ENCODE results near the gene BLM.
A peak's percentile ranks its signal among the peaks of the same experiment; 100 is the strongest.

The BLM gene

GRCh38 chr15:90812171-90812957, 95.2 kb downstream of the BLM start:
- TF ChIP-seq CTCF (IDR thresholded peaks at IDR 0.05; ENCODE audit: low read depth, low read length, missing control alignments) = no peak
- H3K4me3 ChIP-seq (ENCODE audit: low read depth, low read length) = no peak overlapping the region
- DNase-seq (ENCODE audit: low read depth) = no peak
- in situ Hi-C loops (cut with HindIII; ENCODE audit: low sequenced_read_pairs) = no loop called here

DNA sequence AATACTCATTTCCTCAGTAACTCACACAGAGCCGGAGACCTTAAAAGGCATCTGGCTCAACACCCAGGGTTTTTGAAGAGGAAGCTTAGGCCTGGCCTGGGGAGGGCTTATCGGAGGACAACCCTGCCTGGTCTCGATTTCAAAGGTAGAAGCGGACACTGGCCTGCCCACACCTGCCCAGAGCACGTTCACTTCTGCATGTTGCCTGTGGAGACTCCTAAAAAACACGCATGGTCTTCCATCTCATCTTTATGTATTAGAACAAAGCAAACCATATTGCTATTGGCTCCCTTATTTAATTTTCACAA, 95.8 kb downstream of the BLM start:
- no peak overlapping the region for H3K4me3 ChIP-seq (ENCODE audit: low read depth, low read length)
- DNase-seq (ENCODE audit: low read depth) = no peak
- in situ Hi-C loops (cut with HindIII; ENCODE audit: low sequenced_read_pairs) = no loop called here
- TF ChIP-seq CTCF (IDR thresholded peaks at IDR 0.05; ENCODE audit: low read depth, low read length, missing control alignments) = no peak

GRCh38 chr15:90813796-90814190, 96.6 kb downstream of the BLM start:
- no peak for TF ChIP-seq CTCF (IDR thresholded peaks at IDR 0.05; ENCODE audit: low read depth, low read length, missing control alignments)
- in situ Hi-C loops (cut with HindIII; ENCODE audit: low sequenced_read_pairs) = no loop called here
- no peak for DNase-seq (ENCODE audit: low read depth)
- H3K4me3 ChIP-seq (ENCODE audit: low read depth, low read length) = no peak overlapping the region

GRCh38 chr15:90814191-90814821, 97.2 kb downstream of the BLM start:
- peak; percentile 39 for DNase-seq (ENCODE audit: low read depth)
- in situ Hi-C loops (cut with HindIII; ENCODE audit: low sequenced_read_pairs) = no loop called here

GRCh38 chr15:90816401-90817116, 99.4 kb downstream of the BLM start:
- H3K4me3 ChIP-seq (ENCODE audit: low read depth, low read length) = no peak overlapping the region
- TF ChIP-seq CTCF (IDR thresholded peaks at IDR 0.05; ENCODE audit: low read depth, low read length, missing control alignments) = no peak
- no peak for DNase-seq (ENCODE audit: low read depth)
- in situ Hi-C loops (cut with HindIII; ENCODE audit: low sequenced_read_pairs) = no loop called here

More at GRCh38 chr15:90814191-90814821, 97.2 kb downstream of the BLM start:
- TF ChIP-seq CTCF (IDR thresholded peaks at IDR 0.05; ENCODE audit: low read depth, low read length, missing control alignments) = no peak
- H3K4me3 ChIP-seq (ENCODE audit: low read depth, low read length) = no peak overlapping the region

DNA sequence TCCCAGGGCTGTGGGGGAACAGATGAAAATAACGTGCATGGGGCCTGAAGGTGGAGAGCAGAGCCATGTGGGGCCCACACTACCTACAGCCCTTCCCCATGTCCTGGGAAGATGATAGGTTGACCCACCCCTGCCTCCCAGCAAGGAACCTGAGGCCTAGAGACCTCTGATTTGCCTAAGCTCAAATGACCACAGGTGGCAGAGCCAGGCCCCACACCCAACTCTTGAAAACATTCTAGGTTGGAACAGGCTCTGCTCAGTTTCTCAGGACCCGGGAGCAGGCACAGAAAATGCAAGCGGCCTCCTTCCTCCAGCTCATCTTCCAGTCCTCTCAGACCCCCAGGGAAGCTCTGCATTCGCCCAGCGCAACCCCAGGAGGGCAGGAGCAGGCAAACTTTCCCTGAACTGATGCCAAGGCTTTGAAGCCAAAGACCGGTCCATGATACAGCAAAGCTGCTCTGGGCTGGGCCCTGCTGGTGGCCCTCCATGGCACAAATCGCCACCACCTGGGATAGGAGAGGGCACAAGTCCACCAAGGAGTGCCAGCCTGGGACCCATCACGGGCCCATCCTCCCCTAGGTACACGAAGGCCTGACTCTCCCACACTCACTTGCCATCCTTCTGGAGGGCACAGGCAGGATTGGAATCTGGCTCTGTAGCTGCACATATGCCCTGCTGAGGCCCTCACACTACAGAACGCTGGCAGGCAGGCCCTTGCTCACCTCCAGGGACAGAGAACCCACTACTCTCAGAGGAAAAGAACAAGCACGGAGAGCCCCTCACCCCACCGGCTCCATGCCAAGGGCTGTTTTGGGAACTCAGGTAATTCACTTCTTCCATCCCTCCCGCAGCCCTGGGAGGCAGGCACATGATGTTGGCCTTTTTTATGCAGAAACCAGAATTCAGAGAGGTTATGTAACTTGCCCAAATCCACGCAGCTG, 100.2 kb downstream of the BLM start:
- no peak for TF ChIP-seq CTCF (IDR thresholded peaks at IDR 0.05; ENCODE audit: low read depth, low read length, missing control alignments)
- no peak for DNase-seq (ENCODE audit: low read depth)

More for the DNA sequence above, 100.2 kb downstream of the BLM start:
- H3K4me3 ChIP-seq (ENCODE audit: low read depth, low read length) = no peak overlapping the region
- in situ Hi-C loops (cut with HindIII; ENCODE audit: low sequenced_read_pairs) = no loop called here
